GM12892 (cell line): Measurements from ENCODE around the gene PDE7B.

ENCODE experiments used
- DNase-seq: peaks from one replicate; pipeline ENCODE4 v3.0.0; 2011; ENCODE audit not compliant: insufficient read length
- FAIRE-seq: peaks from 2 replicates; lab custom pipeline; 2011; peaks lifted over from hg19 to GRCh38; lab: Jason Lieb, UNC
- POLR2A ChIP-seq: IDR thresholded peaks from 2 replicates; pipeline ENCODE4 v1.6.1; 2011; ENCODE audit warnings: low read depth, low read length, control low read depth
- POLR2AphosphoS5 ChIP-seq: IDR thresholded peaks from 2 replicates; pipeline ENCODE4 v1.6.1; 2011; ENCODE audit warnings: low read depth, low read length, control low read depth
- TAF1 ChIP-seq: IDR thresholded peaks from 2 replicates; pipeline ENCODE4 v1.6.1; 2011; ENCODE audit warnings: low read depth, mild to moderate bottlenecking, control low read depth, low read length, borderline replicate concordance

Gene PDE7B

DNA sequence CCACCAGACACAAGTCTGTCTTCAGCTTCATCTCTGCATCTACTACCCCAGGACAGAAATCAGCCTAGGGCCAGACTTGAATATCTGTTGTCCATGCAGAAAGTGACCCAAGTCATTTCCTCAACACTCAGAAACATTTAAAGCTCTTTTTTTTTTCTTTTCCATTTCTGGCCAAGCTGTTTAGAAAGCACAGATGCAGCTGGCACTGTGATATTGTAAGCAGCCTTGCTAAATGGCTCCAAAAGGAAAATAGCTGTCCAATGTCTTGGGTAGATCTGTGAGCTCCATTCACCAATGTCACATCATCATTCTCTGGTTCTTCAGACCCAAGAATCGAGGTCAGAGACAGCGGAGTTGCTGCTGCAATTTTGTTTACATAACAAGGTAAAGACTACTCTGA lies 174.2 kb downstream of the PDE7B start:
- no peak for TF ChIP-seq TAF1
- TF ChIP-seq POLR2AphosphoS5 = no peak
- no peak for TF ChIP-seq POLR2A
- DNase-seq = no peak
- FAIRE-seq = no peak

DNA sequence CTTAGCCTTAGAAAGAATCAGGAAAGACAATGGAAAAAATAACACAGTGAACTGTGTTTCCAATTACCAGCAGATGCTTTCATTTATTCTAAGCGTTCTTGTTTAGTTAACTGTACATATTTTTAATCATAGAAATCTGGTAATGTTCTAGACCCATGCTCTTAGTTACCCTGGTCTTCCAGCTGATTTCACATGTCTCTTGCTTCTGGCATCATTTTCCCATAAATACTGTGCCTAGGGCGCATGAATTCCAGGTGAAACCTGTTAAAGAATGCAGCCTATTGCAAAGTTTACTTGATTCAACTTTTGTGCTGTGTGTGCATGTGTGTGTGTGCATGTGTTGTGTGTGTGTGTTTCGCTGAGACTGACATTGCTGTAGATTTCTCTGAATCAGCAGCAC lies 178.6 kb downstream of the PDE7B start:
- DNase-seq (no peak), FAIRE-seq (no peak)
- TF ChIP-seq POLR2A (no peak), POLR2AphosphoS5 (no peak), TAF1 (no peak)

DNA sequence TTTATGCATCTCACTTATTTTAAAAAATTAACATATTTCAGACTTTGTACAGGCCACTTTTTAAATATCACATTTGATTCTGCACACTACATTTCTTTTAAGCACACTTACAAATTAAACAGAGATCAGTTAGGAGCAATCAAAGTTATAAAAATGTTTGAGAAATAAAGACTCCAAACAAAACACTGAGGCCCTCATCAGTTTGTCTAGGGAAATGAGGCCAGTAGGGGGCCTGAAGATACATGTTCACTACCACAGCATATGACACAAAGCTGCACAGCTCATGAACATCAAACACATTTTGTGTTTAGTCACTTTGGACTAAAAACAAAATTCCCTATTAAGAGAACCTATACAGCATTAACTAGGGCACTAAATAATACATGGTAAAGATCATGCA lies 180.5 kb downstream of the PDE7B start:
- DNase-seq (no peak), FAIRE-seq (no peak)
- TF ChIP-seq POLR2A = no peak
- TF ChIP-seq POLR2AphosphoS5 = no peak
- no peak for TF ChIP-seq TAF1

DNA sequence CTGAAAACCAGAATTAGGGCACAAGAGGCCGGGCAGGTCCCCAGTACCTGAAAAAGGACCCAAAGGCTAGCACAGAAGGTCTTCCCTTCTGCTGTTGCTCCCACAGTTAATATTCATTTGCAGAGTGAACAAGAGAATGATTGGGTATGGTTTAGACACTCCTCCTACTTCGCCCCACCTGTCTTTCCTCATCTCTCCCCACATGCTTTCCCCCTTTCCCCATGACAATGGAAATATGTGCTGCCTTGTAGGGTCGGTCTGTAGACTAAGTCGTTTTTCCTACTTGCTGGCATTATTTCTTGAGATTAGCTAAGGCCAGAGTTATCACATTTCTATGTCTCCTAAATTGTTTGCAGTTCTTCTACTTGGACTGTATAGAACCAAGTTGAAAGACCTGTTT lies 181.9 kb downstream of the PDE7B start:
- DNase-seq = no peak
- FAIRE-seq = no peak
- TF ChIP-seq POLR2AphosphoS5 (no peak), TAF1 (no peak), POLR2A (no peak)

DNA sequence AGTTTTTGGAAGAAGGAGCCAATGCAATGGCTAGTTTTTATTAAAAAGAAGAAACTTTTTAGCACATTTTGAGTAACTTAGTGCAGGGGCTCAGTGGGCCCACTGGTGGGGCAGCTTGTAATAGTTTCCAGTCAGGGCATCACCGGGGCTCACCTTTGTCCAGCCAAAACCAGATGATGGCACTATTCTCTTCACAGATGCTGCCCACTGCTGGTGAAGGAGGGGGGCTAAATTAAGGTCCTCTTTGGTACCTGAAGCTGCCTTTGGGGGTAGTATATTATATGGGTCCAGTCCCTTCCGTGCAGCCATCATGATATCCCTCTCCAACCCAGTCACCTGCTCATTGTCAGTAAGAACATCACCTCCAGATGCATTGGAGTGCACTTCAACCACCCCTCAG lies 182.9 kb downstream of the PDE7B start:
- no peak for DNase-seq
- no peak for FAIRE-seq
- no peak for TF ChIP-seq POLR2AphosphoS5
- TF ChIP-seq POLR2A = no peak
- TF ChIP-seq TAF1 = no peak

DNA sequence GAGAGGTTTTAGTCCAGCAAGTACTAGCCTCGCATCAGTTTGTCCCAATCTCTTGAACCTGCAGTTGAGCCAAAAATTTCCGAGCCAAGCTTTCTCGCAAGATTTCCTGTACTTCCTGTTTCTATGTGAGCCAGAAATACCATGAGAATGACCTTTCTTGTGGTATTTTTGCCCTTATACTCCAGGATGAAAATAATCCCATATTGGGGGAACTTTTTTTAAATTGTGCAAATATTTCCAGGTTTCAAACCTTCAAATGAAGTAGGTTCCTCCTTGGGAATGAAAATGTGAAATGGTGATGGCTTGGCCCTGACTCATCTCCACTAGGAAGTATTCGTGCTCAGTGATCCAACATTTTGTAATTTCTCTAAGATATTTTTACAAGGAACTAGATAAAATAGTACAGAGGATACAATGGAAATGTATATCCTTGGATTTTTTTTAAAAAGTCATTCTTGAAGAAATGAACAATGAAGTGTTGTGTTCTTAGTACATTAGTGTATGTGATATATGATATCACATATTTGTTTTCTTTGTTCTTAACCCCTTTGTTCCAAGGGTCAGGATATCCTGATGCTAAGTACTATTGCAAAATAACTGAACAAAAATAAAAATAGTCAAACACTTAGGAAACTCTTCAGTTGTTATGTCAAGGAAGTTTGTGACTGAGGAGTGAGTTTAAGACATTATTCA lies 184.0 kb downstream of the PDE7B start:
- TF ChIP-seq POLR2AphosphoS5 (no peak), POLR2A (no peak), TAF1 (no peak)
- DNase-seq (no peak), FAIRE-seq (no peak)

DNA sequence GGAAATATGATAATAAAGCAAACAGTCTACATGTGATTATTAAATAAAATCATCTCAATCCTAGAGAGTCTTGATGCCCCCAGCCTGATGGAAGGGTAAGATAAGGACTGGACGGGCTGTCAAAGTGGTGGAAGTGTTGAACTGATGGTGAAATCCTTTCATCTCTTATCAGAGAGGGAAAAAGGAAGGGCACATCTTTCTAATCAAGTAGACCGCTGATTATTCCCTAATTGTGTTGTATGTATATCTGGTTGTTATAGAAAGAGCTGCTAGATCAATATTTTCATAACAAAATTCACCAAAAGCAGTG lies 184.5 kb downstream of the PDE7B start:
- TF ChIP-seq POLR2A (no peak), TAF1 (no peak), POLR2AphosphoS5 (no peak)
- DNase-seq = no peak
- no peak for FAIRE-seq

DNA sequence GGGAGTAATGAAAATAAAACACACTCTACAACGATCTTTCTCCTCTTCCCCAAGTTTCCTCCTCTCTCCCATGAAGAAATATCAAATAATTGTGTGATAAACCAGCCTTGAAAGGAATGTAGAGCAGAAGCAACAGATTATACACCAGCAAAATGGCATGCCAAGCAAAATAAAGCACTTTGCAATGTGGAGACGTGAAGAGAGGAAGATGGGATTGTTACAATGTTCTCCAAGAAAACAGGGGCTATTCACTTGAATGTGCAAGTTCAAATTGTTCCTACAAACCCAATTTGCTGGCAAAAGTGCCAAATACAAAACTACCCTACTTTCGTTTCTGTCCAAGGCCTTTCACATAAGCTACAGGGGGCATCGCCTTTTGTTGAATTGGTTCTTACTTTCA lies 185.1 kb downstream of the PDE7B start:
- no peak for FAIRE-seq
- no peak for DNase-seq
- no peak for TF ChIP-seq POLR2A
- TF ChIP-seq TAF1 = no peak

DNA sequence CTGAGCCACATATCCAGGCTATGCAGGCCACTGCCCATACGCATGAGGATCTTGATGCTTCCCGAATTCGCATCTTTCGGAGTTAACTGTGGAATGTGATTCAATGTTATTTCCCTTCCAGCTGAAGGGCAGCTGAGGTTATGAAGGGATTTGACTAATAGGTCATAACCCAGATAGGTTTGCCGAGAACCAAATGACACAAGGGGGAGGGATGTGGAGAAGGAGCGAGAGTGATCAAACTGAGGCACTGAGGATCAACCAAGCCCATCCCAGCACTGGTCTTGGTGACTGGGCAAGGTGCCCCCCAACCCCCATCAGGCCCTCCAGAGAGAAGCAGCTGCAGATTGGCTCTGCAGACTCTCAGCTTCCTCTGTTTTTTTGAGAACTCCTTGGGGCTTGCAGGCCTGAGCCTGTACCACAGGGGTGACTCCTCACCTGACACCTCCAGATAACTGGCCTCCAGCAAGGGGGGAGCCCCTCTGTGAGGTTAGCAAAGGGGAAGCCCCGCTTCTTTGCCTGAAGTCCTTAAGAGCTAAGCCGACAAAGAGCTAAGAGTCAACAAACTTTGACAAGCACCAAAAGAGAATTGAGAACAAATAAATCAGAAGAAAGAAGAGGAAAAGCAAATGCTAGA lies 185.9 kb downstream of the PDE7B start:
- no peak for DNase-seq
- no peak for FAIRE-seq
- TF ChIP-seq TAF1 (no peak), POLR2AphosphoS5 (no peak), POLR2A (no peak)

DNA sequence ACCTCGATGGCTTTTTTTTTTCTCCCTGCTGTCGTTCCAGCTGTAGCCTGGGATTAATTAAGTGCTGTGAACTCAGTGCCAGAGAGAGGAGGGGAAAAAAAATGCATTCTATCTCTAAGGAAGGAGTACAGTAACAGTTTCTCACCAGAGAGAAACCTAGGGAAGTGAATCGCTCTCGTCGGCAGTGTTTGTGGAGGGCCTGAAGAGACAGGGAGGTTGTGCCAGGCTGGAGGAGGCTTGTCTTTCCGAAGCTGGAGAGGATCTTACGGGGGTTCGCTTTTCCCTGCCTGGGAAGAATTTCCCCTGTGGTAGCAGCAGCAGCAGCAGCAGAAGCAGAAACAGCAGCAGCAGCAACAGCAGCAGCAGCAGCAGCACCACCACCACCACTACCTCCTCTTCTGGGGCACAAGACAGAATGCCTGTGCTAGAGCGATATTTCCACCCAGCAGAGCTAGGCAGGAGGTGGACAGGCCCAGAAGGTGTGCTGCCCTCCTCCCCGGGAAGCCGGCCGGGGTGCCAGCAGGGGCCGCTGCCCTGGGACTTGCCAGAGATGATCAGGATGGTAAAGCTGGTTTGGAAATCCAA lies 186.5 kb downstream of the PDE7B start:
- no peak for TF ChIP-seq POLR2AphosphoS5
- DNase-seq = no peak
- no peak for FAIRE-seq

DNA sequence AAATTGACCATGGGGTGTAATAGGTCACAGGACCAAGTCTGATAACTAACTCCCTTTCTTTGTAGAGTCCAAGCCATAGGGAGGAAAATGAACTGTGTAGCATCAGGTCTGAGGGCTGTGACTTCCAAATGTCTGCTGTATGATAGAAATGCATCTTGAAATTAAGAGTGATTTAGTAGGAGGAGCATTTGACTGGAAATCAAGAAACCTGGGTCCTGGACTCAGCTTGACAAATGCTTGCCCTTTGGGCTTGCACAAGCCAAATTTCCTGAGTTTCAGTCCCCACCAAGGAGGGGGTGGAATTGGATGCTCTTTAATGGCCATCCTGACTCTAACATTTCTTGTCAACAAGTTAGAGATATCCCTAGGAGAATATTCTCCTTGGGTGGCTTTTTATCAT lies 187.0 kb downstream of the PDE7B start:
- FAIRE-seq = no peak
- TF ChIP-seq POLR2AphosphoS5 = no peak
- TF ChIP-seq TAF1 = no peak
- no peak for TF ChIP-seq POLR2A
- DNase-seq = no peak

DNA sequence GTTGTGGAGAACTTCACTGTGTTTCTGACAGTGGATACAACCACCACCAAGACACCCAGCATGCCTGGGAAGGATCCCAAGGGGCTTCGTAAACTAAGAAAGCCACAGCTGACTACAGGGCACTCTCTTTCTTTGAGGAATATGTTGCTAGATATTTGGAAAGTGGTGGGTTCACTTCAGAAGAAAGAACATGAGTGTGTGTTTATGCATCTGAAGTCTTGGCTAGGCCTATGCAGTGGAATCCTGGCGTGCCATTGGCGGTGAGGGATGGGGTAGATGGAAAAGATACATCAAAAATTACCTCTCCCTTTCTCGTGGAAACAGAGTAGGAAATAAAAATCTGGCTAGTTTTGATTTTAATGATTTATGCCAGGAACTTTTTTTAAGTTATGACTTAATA lies 187.7 kb downstream of the PDE7B start:
- FAIRE-seq = no peak
- DNase-seq = no peak
- TF ChIP-seq TAF1 (no peak), POLR2AphosphoS5 (no peak), POLR2A (no peak)
